NCI-H1417 (cell line): ENCODE measurements around the gene TM6SF1.
A peak's percentile ranks its signal among the peaks of the same experiment; 100 is the strongest.
"Not testable (repeated sequence)": the region's sequence is repeated elsewhere in the genome, so short reads cannot be mapped to it uniquely, and the experiment has no call there.

Source experiments
- DNase-seq, 3 experiments: peaks; one replicate each; lab custom pipeline; 2025; lab: John Stamatoyannopoulos, UW

The TM6SF1 gene

GRCh38 chr15:83115831-83116565 lies 8.6 kb downstream of the TM6SF1 start:
- DNase-seq = no peak

- DNase-seq = no peak
Measured at GRCh38 chr15:83118291-83118827, 10.9 kb downstream of the TM6SF1 start.

- no peak for DNase-seq
Measured at GRCh38 chr15:83118968-83119367, 11.5 kb downstream of the TM6SF1 start.

- no peak for DNase-seq
Measured at GRCh38 chr15:83119968-83120581, 12.6 kb downstream of the TM6SF1 start.

- DNase-seq = peak in 1 of 3 experiments; percentile 30
Measured at GRCh38 chr15:83123529-83123928, 16.1 kb downstream of the TM6SF1 start.

GRCh38 chr15:83127547-83128150 lies 20.2 kb downstream of the TM6SF1 start:
- DNase-seq = no peak

- DNase-seq = no peak
Measured at GRCh38 chr15:83129791-83130190, 22.3 kb downstream of the TM6SF1 start.

- DNase-seq = no peak
Measured at GRCh38 chr15:83132861-83133523, 25.5 kb downstream of the TM6SF1 start.

- DNase-seq = not testable (repeated sequence)
Measured at GRCh38 chr15:83142151-83142550, 34.7 kb downstream of the TM6SF1 start.

- DNase-seq = no peak
Measured at GRCh38 chr15:83144771-83145170, 37.3 kb downstream of the TM6SF1 start.

GRCh38 chr15:83153288-83153687 lies 45.8 kb downstream of the TM6SF1 start:
- DNase-seq = no peak

- no peak for DNase-seq
Measured at GRCh38 chr15:83155942-83156341, 48.5 kb downstream of the TM6SF1 start.

- no peak for DNase-seq
Measured at GRCh38 chr15:83158393-83158792, 50.9 kb downstream of the TM6SF1 start.

GRCh38 chr15:83160741-83161140 lies 53.3 kb downstream of the TM6SF1 start:
- no peak for DNase-seq

- DNase-seq = no peak
Measured at GRCh38 chr15:83163032-83163431, 55.6 kb downstream of the TM6SF1 start.

GRCh38 chr15:83164111-83164770 lies 56.8 kb downstream of the TM6SF1 start:
- no peak for DNase-seq

- no peak for DNase-seq
Measured at GRCh38 chr15:83164771-83165404, 57.4 kb downstream of the TM6SF1 start.

GRCh38 chr15:83166218-83166617 lies 58.8 kb downstream of the TM6SF1 start:
- no peak for DNase-seq

GRCh38 chr15:83166830-83167229 lies 59.4 kb downstream of the TM6SF1 start:
- no peak for DNase-seq

- not testable (repeated sequence) for DNase-seq
Measured at GRCh38 chr15:83169576-83169975, 62.1 kb downstream of the TM6SF1 start.

GRCh38 chr15:83170474-83171165 lies 63.2 kb downstream of the TM6SF1 start:
- no peak for DNase-seq
